ENCODE data around the gene DXO.
"Not testable (repeated sequence)": the region's sequence is repeated elsewhere in the genome, so short reads cannot be mapped to it uniquely, and the experiment has no call there.

The DXO gene

GRCh38 chr6:31981744-31982143, 9.8 kb upstream of the DXO start, which contains the start of gene C4A:
Gene C4A, plus strand, starts transcription at chr6:31982057. Its CDS starts 51 bp downstream, at chr6:31982108.
- not testable (repeated sequence) for H3K27me3 ChIP-seq (ENCODE audit: low read depth, low read length); H3K4me2 ChIP-seq (ENCODE audit: low read length); H3K9ac ChIP-seq (ENCODE audit: low read length)

DNA sequence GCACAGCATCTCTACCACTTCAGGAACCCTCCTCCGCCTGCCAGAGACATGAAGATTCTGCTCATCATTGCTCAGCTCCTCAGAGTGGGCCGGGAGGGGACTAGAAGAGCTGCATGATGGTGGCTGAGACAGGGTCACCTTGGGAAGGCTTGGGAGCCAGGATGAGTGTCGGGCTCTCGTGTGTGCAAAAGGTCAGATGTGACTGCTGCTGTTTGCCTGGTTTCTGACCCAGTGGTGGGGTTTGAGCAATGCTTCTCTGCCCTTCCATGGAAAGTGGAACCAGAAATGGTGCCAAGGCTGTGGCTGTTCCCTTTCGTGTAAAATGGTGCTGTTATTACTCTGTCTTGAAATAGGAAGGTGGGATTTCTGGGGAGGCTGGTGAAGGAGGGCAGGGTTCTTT, 9.1 kb upstream of the DXO start:
- H3K79me2 ChIP-seq (ENCODE audit: low read length); H3K4me3 ChIP-seq (ENCODE audit: low read length); H4K20me1 ChIP-seq (ENCODE audit: insufficient read depth, low read length); H2AFZ ChIP-seq (ENCODE audit: low read depth, low read length); H3K9me3 ChIP-seq (ENCODE audit: insufficient read depth, low read length); H3K9ac ChIP-seq (ENCODE audit: low read length); H3K27me3 ChIP-seq (ENCODE audit: low read depth, low read length); H3K4me2 ChIP-seq (ENCODE audit: low read length); H3K36me3 ChIP-seq (replicated peaks; ENCODE audit: low read depth, low read length); H3K27ac ChIP-seq (ENCODE audit: low read length); H3K4me1 ChIP-seq (ENCODE audit: low read length): not testable (repeated sequence)

More at GRCh38 chr6:31981744-31982143, 9.8 kb upstream of the DXO start, which contains the start of gene C4A:
- H2AFZ ChIP-seq (ENCODE audit: low read depth, low read length); H3K4me1 ChIP-seq (ENCODE audit: low read length); H4K20me1 ChIP-seq (ENCODE audit: insufficient read depth, low read length); H3K36me3 ChIP-seq (replicated peaks; ENCODE audit: low read depth, low read length); H3K79me2 ChIP-seq (ENCODE audit: low read length); H3K4me3 ChIP-seq (ENCODE audit: low read length); H3K27ac ChIP-seq (ENCODE audit: low read length); H3K9me3 ChIP-seq (ENCODE audit: insufficient read depth, low read length): not testable (repeated sequence)

DNA sequence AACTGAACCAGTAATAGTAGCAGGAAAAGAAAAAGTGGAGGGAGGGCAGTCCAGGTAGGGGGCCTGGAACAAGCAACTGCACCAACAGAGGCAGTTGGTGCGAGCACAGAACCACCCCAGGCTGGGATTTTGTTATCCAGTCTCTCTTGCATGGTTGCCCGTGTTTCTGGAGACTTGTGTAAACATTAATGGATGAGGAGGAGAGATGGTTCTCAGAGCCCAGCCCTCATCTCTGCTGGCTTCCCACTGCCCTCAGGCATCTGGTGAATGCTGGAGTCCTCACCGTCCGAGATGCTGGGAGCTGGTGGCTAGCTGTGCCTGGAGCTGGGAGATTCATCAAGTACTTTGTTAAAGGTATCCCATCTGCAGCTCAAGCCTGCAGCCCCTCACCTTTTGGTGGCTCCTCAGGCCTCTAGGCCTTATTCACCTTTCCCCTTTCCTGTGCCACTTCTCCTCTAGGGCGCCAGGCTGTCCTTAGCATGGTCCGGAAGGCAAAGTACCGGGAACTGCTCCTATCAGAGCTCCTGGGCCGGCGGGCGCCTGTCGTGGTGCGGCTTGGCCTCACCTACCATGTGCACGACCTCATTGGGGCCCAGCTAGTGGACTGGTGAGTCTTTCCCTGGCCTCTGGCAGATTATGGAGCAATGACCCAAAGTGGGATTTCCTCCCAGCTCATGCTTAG, 8.4 kb upstream of the DXO start:
- H3K9me3 ChIP-seq (ENCODE audit: insufficient read depth, low read length); H3K4me2 ChIP-seq (ENCODE audit: low read length); H4K20me1 ChIP-seq (ENCODE audit: insufficient read depth, low read length); H2AFZ ChIP-seq (ENCODE audit: low read depth, low read length); H3K27me3 ChIP-seq (ENCODE audit: low read depth, low read length); H3K27ac ChIP-seq (ENCODE audit: low read length); H3K4me1 ChIP-seq (ENCODE audit: low read length); H3K79me2 ChIP-seq (ENCODE audit: low read length); H3K36me3 ChIP-seq (replicated peaks; ENCODE audit: low read depth, low read length); H3K9ac ChIP-seq (ENCODE audit: low read length); H3K4me3 ChIP-seq (ENCODE audit: low read length): not testable (repeated sequence)

DNA sequence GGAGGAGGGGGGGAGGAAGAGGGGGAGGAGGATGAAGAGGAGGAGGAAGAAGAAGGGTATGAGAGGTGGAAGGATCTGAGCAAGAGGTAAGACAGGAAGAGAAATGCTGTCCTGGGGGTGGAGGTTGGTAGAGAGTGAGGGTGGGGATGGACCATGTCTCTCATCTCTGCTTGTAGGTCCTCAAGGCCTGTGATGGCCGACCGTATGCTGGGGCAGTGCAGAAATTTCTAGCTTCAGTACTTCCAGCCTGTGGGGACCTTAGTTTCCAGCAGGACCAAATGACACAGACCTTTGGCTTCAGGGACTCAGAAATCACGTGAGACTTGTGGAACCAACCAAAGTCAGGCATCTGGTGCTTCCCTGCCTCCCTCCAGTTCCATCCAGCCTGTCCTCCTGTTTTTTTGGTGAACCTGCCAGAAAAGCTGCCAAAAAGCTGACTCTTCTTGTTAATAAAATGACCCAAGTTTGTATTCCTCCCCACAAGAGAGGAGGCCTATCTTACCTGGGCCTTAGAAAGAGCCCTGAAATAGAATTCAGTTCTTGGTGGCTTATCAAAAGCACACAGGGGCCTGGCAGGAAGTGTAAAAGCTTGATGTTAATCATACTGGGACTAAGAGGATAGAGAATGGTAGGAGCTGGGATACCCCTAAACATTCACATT, 7.4 kb upstream of the DXO start:
- Histone ChIP-seq H3K4me3 (ENCODE audit: low read length) (no peak overlapping the region), H3K4me1 (ENCODE audit: low read length) (no peaks in the 10 kb centered on the region), H4K20me1 (ENCODE audit: insufficient read depth, low read length) (no peaks in the 10 kb centered on the region), H3K9me3 (ENCODE audit: insufficient read depth, low read length) (no peaks in the 10 kb centered on the region), H3K4me2 (ENCODE audit: low read length) (no peak overlapping the region), H3K9ac (ENCODE audit: low read length) (no peak overlapping the region), H3K27ac (ENCODE audit: low read length) (no peak overlapping the region), H3K27me3 (ENCODE audit: low read depth, low read length) (no peaks in the 10 kb centered on the region), H3K36me3 (replicated peaks; ENCODE audit: low read depth, low read length) (no peaks in the 10 kb centered on the region), H3K79me2 (ENCODE audit: low read length) (no peaks in the 10 kb centered on the region), H2AFZ (ENCODE audit: low read depth, low read length) (no peak overlapping the region)
- TF ChIP-seq EZH2phosphoT487 (IDR thresholded peaks at IDR 0.05; ENCODE audit: low read depth) (no peak), CTCF (IDR thresholded peaks at IDR 0.05; ENCODE audit: low read depth, low read length) (no peak)

DNA sequence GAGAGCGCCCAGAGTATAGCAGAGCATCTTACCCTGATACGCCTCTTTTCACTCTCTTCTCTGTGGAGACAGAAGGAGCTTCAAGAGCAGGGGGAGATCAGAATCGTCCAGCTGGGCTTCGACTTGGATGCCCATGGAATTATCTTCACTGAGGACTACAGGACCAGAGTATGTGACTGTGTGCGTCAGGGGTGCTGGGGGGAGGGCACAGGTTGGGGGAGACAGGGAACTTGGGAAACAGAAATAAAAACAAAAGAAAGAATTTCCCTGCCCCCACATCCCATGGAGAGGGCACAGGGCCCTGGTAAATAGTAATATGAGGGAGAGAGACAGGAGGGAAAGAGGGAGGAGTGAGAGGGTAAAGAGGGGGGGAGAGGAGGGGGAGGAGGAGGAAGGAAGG, 6.9 kb upstream of the DXO start:
- Histone ChIP-seq H3K4me1 (ENCODE audit: low read length) (no peaks in the 10 kb centered on the region), H2AFZ (ENCODE audit: low read depth, low read length) (no peak overlapping the region), H3K36me3 (replicated peaks; ENCODE audit: low read depth, low read length) (no peaks in the 10 kb centered on the region), H3K27me3 (ENCODE audit: low read depth, low read length) (no peaks in the 10 kb centered on the region), H3K4me3 (ENCODE audit: low read length) (no peak overlapping the region), H4K20me1 (ENCODE audit: insufficient read depth, low read length) (no peaks in the 10 kb centered on the region), H3K9ac (ENCODE audit: low read length) (no peak overlapping the region), H3K27ac (ENCODE audit: low read length) (no peak overlapping the region), H3K9me3 (ENCODE audit: insufficient read depth, low read length) (no peaks in the 10 kb centered on the region), H3K79me2 (ENCODE audit: low read length) (no peaks in the 10 kb centered on the region), H3K4me2 (ENCODE audit: low read length) (no peak overlapping the region)
- TF ChIP-seq EZH2phosphoT487 (IDR thresholded peaks at IDR 0.05; ENCODE audit: low read depth) (no peak), CTCF (IDR thresholded peaks at IDR 0.05; ENCODE audit: low read depth, low read length) (no peak)
